Osteocyte (in vitro differentiated cells): Measurements from ENCODE around the gene GNB1. TPM values are rescaled to one million over a fixed set of nuclear protein-coding genes. Genes with fewer than 3 reads are reported as not detected.

Experiments used
- DNase-seq: peaks from one replicate; pipeline ENCODE4 v3.0.0; 2021; ENCODE audit warnings: mixed read lengths; ENCODE audit not compliant: unreplicated experiment; ENCODE audit errors: extremely low spot score
- H3K27ac Mint-ChIP-seq: one replicate; pipeline ENCODE4 v1.8.0; 2021; ENCODE audit warnings: mild to moderate bottlenecking, mixed read lengths; ENCODE audit not compliant: unreplicated experiment
- H3K27me3 Mint-ChIP-seq: one replicate; pipeline ENCODE4 v1.8.0; 2021; ENCODE audit warnings: mixed read lengths; ENCODE audit not compliant: unreplicated experiment
- H3K36me3 Mint-ChIP-seq: one replicate; pipeline ENCODE4 v1.8.0; 2021; ENCODE audit warnings: mixed read lengths; ENCODE audit not compliant: unreplicated experiment
- H3K4me1 Mint-ChIP-seq: one replicate; pipeline ENCODE4 v1.8.0; 2021; ENCODE audit warnings: mixed read lengths; ENCODE audit not compliant: unreplicated experiment
- H3K4me3 Mint-ChIP-seq: one replicate; pipeline ENCODE4 v1.8.0; 2021; ENCODE audit warnings: mild to moderate bottlenecking, moderate library complexity, mixed read lengths; ENCODE audit not compliant: unreplicated experiment
- H3K9me3 Mint-ChIP-seq: one replicate; pipeline ENCODE4 v1.8.0; 2021; ENCODE audit warnings: mixed read lengths; ENCODE audit not compliant: unreplicated experiment
- total RNA-seq: library from RNA; stranded (reverse); gene quantifications from 2 replicates; pipeline ENCODE4 v1.2.1, GENCODE V29; 2021
- TF ChIP-seq, protein P1 (sequence below): fragments of 200-600 bp; sonication (generic); IDR thresholded peaks from 2 replicates; pipeline ENCODE4 v1.5.0; 2021; ENCODE audit warnings: antibody characterized with exemption, mild to moderate bottlenecking, moderate library complexity

Gene GNB1
- total RNA-seq, 1 donor from 2014 or later, result 407 TPM

DNA sequence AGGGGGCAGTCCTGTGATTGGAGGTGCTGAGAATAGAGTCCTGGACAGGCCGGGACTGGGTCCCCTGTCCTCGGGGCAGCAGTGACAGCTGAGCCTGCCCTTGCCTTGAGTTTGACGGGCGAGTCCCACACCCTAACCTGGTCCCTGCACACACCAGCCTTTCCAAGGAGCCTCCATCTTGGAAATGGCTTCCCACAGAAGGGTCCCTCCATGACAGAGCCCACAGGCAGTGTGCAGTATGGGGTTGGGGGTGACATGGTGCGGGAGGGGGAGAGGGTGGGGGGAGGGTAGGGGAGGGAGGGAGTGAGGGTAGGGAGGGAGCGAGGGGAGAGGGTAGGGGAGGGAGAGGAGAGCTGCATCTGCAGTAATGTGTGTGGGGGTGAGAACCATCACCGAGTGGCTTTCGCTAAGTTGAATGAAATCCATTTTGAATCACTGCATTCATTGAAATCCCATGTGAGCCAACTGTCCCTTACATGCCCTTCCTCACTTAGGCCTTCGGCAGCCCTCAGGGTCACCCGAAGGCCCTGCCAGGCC is 38.3 kb upstream of the GNB1 start:
- no peaks in the 10 kb centered on the region for H3K36me3 Mint-ChIP-seq
- H3K27me3 Mint-ChIP-seq, result no peaks in the 10 kb centered on the region
- no peaks in the 10 kb centered on the region for H3K4me1 Mint-ChIP-seq
- DNase-seq, result no peak
- H3K27ac Mint-ChIP-seq, result no peak overlapping the region
- no peaks in the 10 kb centered on the region for H3K9me3 Mint-ChIP-seq
- H3K4me3 Mint-ChIP-seq, result no peak overlapping the region
- TF ChIP-seq, protein P1, sequence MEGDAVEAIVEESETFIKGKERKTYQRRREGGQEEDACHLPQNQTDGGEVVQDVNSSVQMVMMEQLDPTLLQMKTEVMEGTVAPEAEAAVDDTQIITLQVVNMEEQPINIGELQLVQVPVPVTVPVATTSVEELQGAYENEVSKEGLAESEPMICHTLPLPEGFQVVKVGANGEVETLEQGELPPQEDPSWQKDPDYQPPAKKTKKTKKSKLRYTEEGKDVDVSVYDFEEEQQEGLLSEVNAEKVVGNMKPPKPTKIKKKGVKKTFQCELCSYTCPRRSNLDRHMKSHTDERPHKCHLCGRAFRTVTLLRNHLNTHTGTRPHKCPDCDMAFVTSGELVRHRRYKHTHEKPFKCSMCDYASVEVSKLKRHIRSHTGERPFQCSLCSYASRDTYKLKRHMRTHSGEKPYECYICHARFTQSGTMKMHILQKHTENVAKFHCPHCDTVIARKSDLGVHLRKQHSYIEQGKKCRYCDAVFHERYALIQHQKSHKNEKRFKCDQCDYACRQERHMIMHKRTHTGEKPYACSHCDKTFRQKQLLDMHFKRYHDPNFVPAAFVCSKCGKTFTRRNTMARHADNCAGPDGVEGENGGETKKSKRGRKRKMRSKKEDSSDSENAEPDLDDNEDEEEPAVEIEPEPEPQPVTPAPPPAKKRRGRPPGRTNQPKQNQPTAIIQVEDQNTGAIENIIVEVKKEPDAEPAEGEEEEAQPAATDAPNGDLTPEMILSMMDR, result no peak

DNA sequence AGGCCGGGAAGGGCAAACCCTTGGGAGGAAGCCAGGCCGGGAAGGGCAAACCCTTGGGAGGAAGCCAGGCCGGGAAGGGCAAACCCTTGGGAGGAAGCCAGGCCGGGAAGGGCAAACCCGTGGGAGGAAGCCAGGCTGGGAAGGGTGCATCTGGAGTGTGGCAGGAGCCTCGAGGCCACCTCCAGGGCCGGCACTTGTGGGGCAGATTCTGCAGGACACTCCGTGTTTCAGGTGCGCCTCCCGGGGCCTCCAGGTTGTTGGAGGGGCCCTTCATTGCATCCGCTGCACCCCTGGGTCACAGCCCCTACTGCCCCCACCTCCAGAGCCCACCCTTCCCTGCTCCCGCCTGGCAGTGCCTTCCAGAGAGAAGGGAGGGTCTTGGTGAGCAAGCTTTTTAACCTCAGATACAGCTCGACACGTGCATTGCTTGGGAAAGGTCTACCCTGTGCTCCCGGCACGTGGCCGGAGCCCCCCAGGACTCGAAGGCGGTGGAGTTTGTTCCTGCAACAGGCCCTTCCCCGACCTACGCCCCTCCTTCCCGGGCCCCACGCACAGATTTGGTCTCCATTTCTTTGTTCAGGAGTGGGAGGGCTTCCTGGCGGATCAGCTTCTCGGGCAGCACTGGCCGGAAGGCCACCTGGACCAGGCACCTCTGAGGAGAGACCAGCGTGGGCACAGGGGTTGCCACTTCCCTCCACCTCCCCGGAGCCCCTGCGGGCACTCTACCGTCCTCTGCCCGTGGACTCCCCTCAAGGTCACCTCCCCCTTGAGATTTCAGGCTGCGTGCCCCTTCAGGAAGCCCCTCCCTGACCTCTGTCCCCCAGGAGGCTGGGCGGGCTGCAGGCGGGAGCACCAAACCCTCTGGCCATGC is 37.6 kb upstream of the GNB1 start:
- H3K9me3 Mint-ChIP-seq, result no peaks in the 10 kb centered on the region
- no peak overlapping the region for H3K4me3 Mint-ChIP-seq
- TF ChIP-seq, protein P1, result no peak
- no peaks in the 10 kb centered on the region for H3K4me1 Mint-ChIP-seq
- no peak for DNase-seq
- H3K27ac Mint-ChIP-seq, result no peak overlapping the region
- H3K36me3 Mint-ChIP-seq, result no peaks in the 10 kb centered on the region
- no peaks in the 10 kb centered on the region for H3K27me3 Mint-ChIP-seq

DNA sequence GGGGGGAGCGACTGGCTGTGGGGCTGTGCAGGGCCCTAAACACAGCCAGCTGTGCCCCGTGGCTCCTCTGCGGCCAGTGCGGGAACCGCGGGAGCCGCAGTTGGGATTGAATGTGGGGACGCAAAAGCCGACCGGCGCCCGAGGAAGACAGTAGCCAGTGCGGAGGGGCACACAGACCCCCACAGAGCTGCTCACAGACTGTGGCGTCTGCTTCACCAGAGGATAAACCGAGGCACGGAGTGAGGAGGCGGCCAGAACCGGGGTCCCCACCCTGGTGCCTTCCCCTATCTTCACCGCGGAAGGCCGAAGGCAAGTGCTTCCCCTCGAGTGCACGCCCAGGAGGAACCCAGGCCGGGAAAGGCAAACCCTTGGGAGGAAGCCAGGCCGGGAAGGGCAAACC is 36.9 kb upstream of the GNB1 start:
- Mint-ChIP-seq H3K36me3 (no peaks in the 10 kb centered on the region), H3K27me3 (no peaks in the 10 kb centered on the region), H3K27ac (no peak overlapping the region), H3K4me1 (no peaks in the 10 kb centered on the region), H3K4me3 (no peak overlapping the region), H3K9me3 (no peaks in the 10 kb centered on the region)
- no peak for DNase-seq
- TF ChIP-seq, protein P1, result no peak

DNA sequence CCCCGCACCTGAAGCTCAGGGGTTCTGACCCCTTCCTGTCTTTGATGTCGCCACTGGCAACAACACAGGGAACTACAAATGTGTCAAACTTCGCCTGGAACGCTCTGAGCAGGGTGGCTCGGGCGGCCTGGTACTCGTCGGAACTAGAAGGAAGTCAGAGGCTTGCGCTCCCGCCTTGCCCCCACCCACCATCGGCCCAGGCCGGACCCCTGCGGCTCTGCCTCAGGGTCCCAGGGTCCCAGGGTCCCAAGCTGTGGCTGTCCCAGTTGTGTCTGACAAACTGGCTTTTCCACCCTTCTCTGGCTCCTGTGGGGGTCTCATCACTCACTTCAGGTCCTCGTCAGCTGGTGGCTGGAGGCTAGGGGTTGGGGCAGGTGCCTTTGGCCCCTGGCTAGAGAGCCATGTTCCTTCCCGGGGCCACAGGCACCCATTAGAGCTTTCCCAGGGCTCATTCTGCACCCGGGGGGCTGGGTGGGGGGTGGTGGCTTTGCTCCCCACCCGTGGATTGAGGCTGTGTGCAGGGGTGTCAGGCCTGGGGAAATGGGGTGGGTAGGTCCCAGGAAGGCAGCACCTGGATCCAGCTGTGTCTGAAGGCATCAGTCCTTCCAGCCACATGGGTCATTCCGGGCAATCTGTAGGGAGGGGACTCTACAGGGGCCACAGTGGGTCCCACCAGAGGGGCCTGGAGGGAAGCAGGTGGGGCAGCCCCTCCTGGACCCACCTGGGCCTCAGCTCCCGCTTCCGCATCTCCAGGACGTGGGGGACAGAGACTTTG is 36.2 kb upstream of the GNB1 start:
- H3K27me3 Mint-ChIP-seq, result no peaks in the 10 kb centered on the region
- H3K27ac Mint-ChIP-seq, result no peak overlapping the region
- H3K9me3 Mint-ChIP-seq, result no peaks in the 10 kb centered on the region
- no peak for DNase-seq
- H3K36me3 Mint-ChIP-seq, result no peaks in the 10 kb centered on the region
- no peaks in the 10 kb centered on the region for H3K4me1 Mint-ChIP-seq
- no peak overlapping the region for H3K4me3 Mint-ChIP-seq
- TF ChIP-seq, protein P1, result no peak

DNA sequence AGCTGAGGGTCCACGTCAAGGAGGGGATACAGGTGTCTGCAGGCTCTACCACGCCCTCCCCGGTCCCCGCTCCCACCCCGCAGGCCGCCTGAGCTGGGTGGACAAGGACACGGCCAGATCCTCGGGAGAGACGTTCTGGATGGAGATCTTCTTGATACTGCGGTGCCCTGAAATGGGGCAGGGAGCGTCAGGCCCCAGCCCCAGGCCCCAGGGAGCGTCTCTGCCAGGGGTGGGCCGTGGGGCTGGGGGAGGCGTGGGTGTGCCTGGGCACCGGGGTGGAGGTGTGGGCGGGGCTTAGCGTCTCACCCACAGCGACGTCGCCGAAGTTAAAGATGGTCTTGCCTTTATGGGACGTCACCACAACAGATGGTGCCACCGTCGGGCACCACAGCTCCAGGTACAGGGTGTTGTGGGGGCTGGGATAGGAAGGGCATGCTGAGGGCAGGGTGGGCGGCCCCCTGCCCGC is 35.5 kb upstream of the GNB1 start:
- TF ChIP-seq, protein P1, result no peak
- Mint-ChIP-seq H3K27me3 (no peaks in the 10 kb centered on the region), H3K4me3 (no peak overlapping the region), H3K27ac (no peak overlapping the region), H3K9me3 (no peaks in the 10 kb centered on the region), H3K4me1 (no peaks in the 10 kb centered on the region), H3K36me3 (no peaks in the 10 kb centered on the region)
- DNase-seq, result no peak
